Mesenchymal stem cell (in vitro differentiated cells and primary cell): ENCODE measurements around the gene MBD4.
A peak's percentile ranks its signal among the peaks of the same experiment; 100 is the strongest.

ENCODE experiments used
- DNase-seq: peaks from one replicate; pipeline ENCODE4 v3.0.0-alpha.2; 2013
- H2AFZ ChIP-seq: one replicate; pipeline ENCODE4 v1.6.1; 2013; ENCODE audit warnings: low read depth, mild to moderate bottlenecking, control low read depth, inconsistent platforms, low read length, moderate library complexity
- H2AK5ac ChIP-seq: 2 replicates; pipeline ENCODE4 v1.6.1; 2013; ENCODE audit warnings: low read length, moderate library complexity, mild to moderate bottlenecking, inconsistent platforms; ENCODE audit not compliant: severe bottlenecking
- H2BK120ac ChIP-seq: one replicate; pipeline ENCODE4 v1.6.1; 2013; ENCODE audit warnings: low read depth, mild to moderate bottlenecking, inconsistent platforms, low read length, moderate library complexity
- H2BK12ac ChIP-seq, 2 experiments: one replicate each; pipeline ENCODE4 v1.6.1; 2013; ENCODE audit warnings: inconsistent platforms in 2 of 2, low read length in 2 of 2, mild to moderate bottlenecking in 2 of 2, moderate library complexity in 2 of 2, control low read depth in 1 of 2
- H2BK15ac ChIP-seq: one replicate; pipeline ENCODE4 v1.6.1; 2013; ENCODE audit warnings: mild to moderate bottlenecking, low read depth, inconsistent platforms; ENCODE audit not compliant: poor library complexity, severe bottlenecking
- H2BK5ac ChIP-seq: 2 replicates; pipeline ENCODE4 v1.6.1; 2013; ENCODE audit warnings: low read depth, mild to moderate bottlenecking, low read length, control low read depth, inconsistent platforms; ENCODE audit not compliant: poor library complexity, severe bottlenecking
- H3K14ac ChIP-seq, 2 experiments: one replicate each; pipeline ENCODE4 v1.6.1; 2013; ENCODE audit warnings: inconsistent platforms in 2 of 2, low read length in 2 of 2, control low read depth in 1 of 2, mild to moderate bottlenecking in 1 of 2, moderate library complexity in 1 of 2
- H3K18ac ChIP-seq, 2 experiments: one replicate each; pipeline ENCODE4 v1.6.1; 2013; ENCODE audit warnings: inconsistent platforms in 2 of 2, low read length in 2 of 2, control low read depth in 1 of 2, low read depth in 1 of 2, mild to moderate bottlenecking in 1 of 2
- H3K23ac ChIP-seq, 2 experiments: one replicate each; pipeline ENCODE4 v1.6.1; 2013; ENCODE audit warnings: inconsistent platforms in 2 of 2, low read length in 2 of 2, mild to moderate bottlenecking in 2 of 2, moderate library complexity in 2 of 2, control low read depth in 1 of 2
- H3K27ac ChIP-seq: 2 replicates; pipeline ENCODE4 v1.5.1; 2013; ENCODE audit warnings: mild to moderate bottlenecking, moderate library complexity, low read length, control low read depth, inconsistent platforms; ENCODE audit not compliant: poor library complexity, severe bottlenecking
- H3K27me3 ChIP-seq, 2 experiments: 2 replicates each; pipeline versions ENCODE4 v1.6.1 to v1.7.0; 2013; ENCODE audit warnings: low read length in 2 of 2, mild to moderate bottlenecking in 2 of 2, moderate library complexity in 2 of 2, control low read depth in 1 of 2, inconsistent platforms in 1 of 2; ENCODE audit not compliant: control insufficient read depth in 1 of 2, insufficient read depth in 1 of 2
- H3K36me3 ChIP-seq, 2 experiments: 2 replicates each; pipeline versions ENCODE4 v1.6.1 to v1.7.0; 2013; ENCODE audit warnings: low read length in 2 of 2, control low read depth in 1 of 2, inconsistent platforms in 1 of 2, low read depth in 1 of 2, mild to moderate bottlenecking in 1 of 2; ENCODE audit not compliant: insufficient read depth in 2 of 2, control insufficient read depth in 1 of 2
- H3K4ac ChIP-seq, 2 experiments: one replicate each; pipeline ENCODE4 v1.6.1; 2013; ENCODE audit warnings: inconsistent platforms in 2 of 2, low read length in 2 of 2, mild to moderate bottlenecking in 2 of 2, moderate library complexity in 2 of 2, control low read depth in 1 of 2, low read depth in 1 of 2
- H3K4me1 ChIP-seq: 2 replicates; pipeline ENCODE4 v1.6.1; 2013; ENCODE audit warnings: low read depth, low read length, control low read depth; ENCODE audit not compliant: control insufficient read depth, insufficient read depth
- H3K4me2 ChIP-seq: 2 replicates; pipeline ENCODE4 v1.6.1; 2013; ENCODE audit warnings: low read length, mild to moderate bottlenecking, inconsistent platforms; ENCODE audit not compliant: poor library complexity, severe bottlenecking
- H3K4me3 ChIP-seq, 2 experiments: 2 replicates each; pipeline versions ENCODE4 v1.5.1 to v1.7.0; 2013; ENCODE audit warnings: low read length in 2 of 2, mild to moderate bottlenecking in 2 of 2, control low read depth in 1 of 2, low read depth in 1 of 2; ENCODE audit not compliant: insufficient read depth in 1 of 2
- H3K79me1 ChIP-seq: replicated peaks from 2 replicates; pipeline ENCODE4 v1.6.1; 2013; ENCODE audit warnings: mild to moderate bottlenecking, control low read depth, low read length, inconsistent platforms; ENCODE audit not compliant: poor library complexity, severe bottlenecking
- H3K9ac ChIP-seq: 2 replicates; pipeline ENCODE4 v1.7.0; 2013; ENCODE audit warnings: mild to moderate bottlenecking, low read length, moderate library complexity
- H3K9me3 ChIP-seq: 2 replicates; pipeline ENCODE4 v1.7.0; 2013; ENCODE audit warnings: mild to moderate bottlenecking, low read length; ENCODE audit not compliant: control insufficient read depth
- H4K8ac ChIP-seq: one replicate; pipeline ENCODE4 v1.6.1; 2013; ENCODE audit warnings: inconsistent platforms, mild to moderate bottlenecking, low read length, moderate library complexity
- H4K91ac ChIP-seq: one replicate; pipeline ENCODE4 v1.6.1; 2013; ENCODE audit warnings: mild to moderate bottlenecking, low read length, inconsistent platforms
- WGBS: methylation state at CpG from one replicate; pipeline ENCODE4 v1.1.7; 2013; ENCODE audit warnings: mixed read lengths; 5-methylcytosine and 5-hydroxymethylcytosine counted together

The MBD4 gene

DNA sequence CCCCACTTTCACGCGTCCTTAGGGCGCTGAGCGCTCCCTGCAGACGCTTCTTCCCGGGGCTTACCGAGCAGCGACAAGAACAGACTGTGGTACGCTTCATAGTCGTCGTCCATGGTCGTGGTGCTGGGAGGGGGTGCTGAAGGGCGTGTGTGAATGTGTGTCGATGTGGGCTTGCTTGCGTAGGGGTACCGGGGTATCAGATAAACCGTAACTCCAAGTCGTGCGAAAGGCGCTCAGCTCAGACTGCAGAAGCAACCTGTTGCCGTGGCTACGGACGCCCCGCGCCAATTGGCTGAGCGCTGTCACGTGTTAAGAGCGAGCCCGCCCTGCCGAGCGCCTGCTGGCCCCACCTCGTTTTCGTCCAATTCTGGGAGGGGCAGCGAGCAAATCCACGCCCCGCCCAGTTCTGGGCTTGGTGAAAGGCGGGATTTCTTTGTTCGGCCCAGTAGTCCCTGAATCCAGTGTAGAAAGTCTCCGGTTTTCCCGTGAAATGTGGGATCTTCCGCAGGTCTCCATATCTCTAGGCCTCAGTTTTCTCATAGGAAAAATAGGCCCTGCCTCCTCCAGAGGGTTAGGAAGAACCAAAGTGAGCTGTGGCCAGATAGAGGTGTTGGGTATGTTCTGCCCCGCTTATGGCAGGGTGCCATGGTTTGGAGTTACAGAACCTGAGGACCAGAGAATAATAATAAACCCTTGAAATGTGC lies 11.2 kb downstream of the MBD4 start, which contains the start of gene EFCAB12:
Gene EFCAB12, minus strand, starts transcription at position 261 of the 704 bp plus-strand sequence. Its CDS starts 148 bp downstream, at position 113.
- peak within 1 kb of the TSS in 1 of 2 experiments; percentile 73 for H3K14ac ChIP-seq
- peak within 1 kb of the TSS; percentile 72 for H2AFZ ChIP-seq
- H2BK5ac ChIP-seq = no peak within 1 kb of the TSS
- peak within 1 kb of the TSS in 1 of 2 experiments; percentile 63 for H3K18ac ChIP-seq
- H2BK120ac ChIP-seq = no peak within 1 kb of the TSS
- H3K4me2 ChIP-seq = peak within 1 kb of the TSS; percentile 98
- no peaks in the 10 kb centered on the region for H3K9me3 ChIP-seq
- no peak within 1 kb of the TSS for H3K4ac ChIP-seq
- peak within 1 kb of the TSS; percentile 74 for H4K8ac ChIP-seq
- peaks cover 0 to 3% of the 10 kb centered on the region in 2 experiments for H3K27me3 ChIP-seq
- H3K4me1 ChIP-seq = peaks cover 12% of the 10 kb centered on the region
- peak within 1 kb of the TSS; percentile 61 to 88 for H3K4me3 ChIP-seq
- H3K9ac ChIP-seq = peak within 1 kb of the TSS; percentile 79
- no peak within 1 kb of the TSS for H2AK5ac ChIP-seq
- DNase-seq = peak; percentile 92
- peaks cover 11 to 42% of the 10 kb centered on the region in 2 experiments for H3K36me3 ChIP-seq
- no peak within 1 kb of the TSS for H2BK12ac ChIP-seq
- no peaks in the 10 kb centered on the region for H3K79me1 ChIP-seq
- no peak within 1 kb of the TSS for H3K23ac ChIP-seq
- 3% methylated on average over 42 of the region's 42 CpGs for WGBS
- peak within 1 kb of the TSS; percentile 64 for H4K91ac ChIP-seq
- peak within 1 kb of the TSS; percentile 3 for H3K27ac ChIP-seq
- no peak within 1 kb of the TSS for H2BK15ac ChIP-seq

DNA sequence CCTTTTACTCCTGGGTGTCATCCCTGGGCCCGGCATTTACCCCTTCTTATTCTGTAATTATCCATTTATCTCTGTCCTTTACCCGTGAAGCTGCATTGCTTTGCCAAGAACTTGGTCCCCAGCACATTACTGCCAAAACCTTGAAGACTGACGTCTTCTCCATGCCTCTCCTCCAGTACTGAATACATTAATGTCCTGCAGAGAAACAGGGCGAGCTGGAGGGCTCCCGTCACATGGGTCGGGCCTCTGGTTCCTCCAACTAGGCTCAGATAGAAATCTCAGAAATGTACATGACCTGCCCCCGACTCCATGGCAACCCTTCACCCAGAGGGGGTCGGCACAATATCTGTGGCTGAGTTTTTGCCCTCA lies 11.8 kb downstream of the MBD4 start:
- H4K91ac ChIP-seq = no peak overlapping the region

DNA sequence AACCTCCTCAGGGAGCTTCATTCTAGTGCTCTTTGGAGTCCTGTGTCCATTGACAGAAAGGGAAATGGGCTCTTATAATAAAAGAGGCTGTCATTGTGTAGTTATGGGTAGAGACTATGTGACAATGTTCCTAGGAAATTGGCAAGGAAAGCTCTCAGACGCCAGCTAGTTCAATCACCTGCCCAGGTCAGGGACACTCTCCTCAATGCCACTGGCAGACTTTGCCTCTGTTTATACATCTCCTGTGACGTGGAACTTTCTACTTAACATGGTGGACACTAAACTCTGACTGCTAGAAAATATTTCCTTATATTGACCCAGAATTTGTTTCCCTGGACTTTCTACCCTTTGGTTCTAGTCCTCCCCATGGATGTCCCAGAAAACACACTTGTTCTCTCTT lies 14.1 kb downstream of the MBD4 start:
- Histone ChIP-seq H3K4me1 (peaks cover 7% of the 10 kb centered on the region), H2AK5ac (no peak overlapping the region), H2AFZ (no peak overlapping the region), H3K27me3 (peaks cover 0 to 3% of the 10 kb centered on the region in 2 experiments), H3K23ac (no peak overlapping the region), H2BK15ac (no peak overlapping the region), H3K18ac (no peak overlapping the region), H3K14ac (no peak overlapping the region), H3K4me2 (no peak overlapping the region), H3K79me1 (no peaks in the 10 kb centered on the region), H2BK5ac (no peak overlapping the region), H4K8ac (no peak overlapping the region), H3K9me3 (no peaks in the 10 kb centered on the region), H3K9ac (no peak overlapping the region), H4K91ac (no peak overlapping the region), H3K27ac (no peak overlapping the region), H2BK120ac (no peak overlapping the region), H3K4me3 (no peak overlapping the region), H2BK12ac (no peak overlapping the region), H3K4ac (no peak overlapping the region), H3K36me3 (peaks cover 5 to 13% of the 10 kb centered on the region in 2 experiments)
- WGBS = 85% methylated on average over 2 of the region's 2 CpGs
- no peak for DNase-seq

More for the DNA sequence above, 11.8 kb downstream of the MBD4 start:
- no peak for DNase-seq
- Histone ChIP-seq H3K27me3 (peaks cover 0 to 3% of the 10 kb centered on the region in 2 experiments), H2BK12ac (no peak overlapping the region), H2BK15ac (no peak overlapping the region), H4K8ac (no peak overlapping the region), H3K4me2 (peak overlapping the region; percentile 98), H3K79me1 (no peaks in the 10 kb centered on the region), H2BK5ac (no peak overlapping the region), H3K4me1 (peaks cover 12% of the 10 kb centered on the region), H2AFZ (peak overlapping the region; percentile 72), H2BK120ac (no peak overlapping the region), H3K23ac (no peak overlapping the region), H2AK5ac (no peak overlapping the region), H3K9ac (peak overlapping the region; percentile 78), H3K18ac (no peak overlapping the region), H3K4ac (no peak overlapping the region), H3K9me3 (no peaks in the 10 kb centered on the region), H3K14ac (no peak overlapping the region), H3K27ac (no peak overlapping the region), H3K36me3 (peaks cover 11 to 37% of the 10 kb centered on the region in 2 experiments), H3K4me3 (peak overlapping the region; percentile 61 to 88)
- WGBS = 26% methylated on average over 8 of the region's 8 CpGs

DNA sequence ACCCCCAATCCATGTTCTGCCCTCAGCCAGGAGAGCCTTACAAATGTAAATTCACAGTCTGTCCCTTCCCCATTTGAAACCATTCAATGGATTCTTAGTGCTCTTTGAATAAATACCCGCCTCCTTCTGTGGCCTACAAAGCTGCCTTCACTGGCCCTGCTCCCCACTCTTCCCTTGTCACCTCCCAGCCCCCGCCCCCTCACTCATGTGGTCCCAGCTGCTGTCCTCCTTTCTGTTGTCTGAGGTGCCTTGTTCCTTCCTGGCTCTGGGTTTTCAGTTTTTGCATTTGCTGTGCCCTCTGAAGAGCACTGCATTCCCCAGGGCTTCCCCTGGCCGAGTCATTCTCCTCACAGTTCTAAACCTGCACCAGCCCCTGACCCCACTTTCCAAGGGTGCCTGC lies 14.5 kb downstream of the MBD4 start:
- H3K9me3 ChIP-seq = no peaks in the 10 kb centered on the region
- no peak overlapping the region for H2BK15ac ChIP-seq
- no peak for DNase-seq
- H2BK12ac ChIP-seq = no peak overlapping the region
- no peak overlapping the region for H3K4me2 ChIP-seq
- H3K18ac ChIP-seq = no peak overlapping the region
- H4K91ac ChIP-seq = no peak overlapping the region
- no peaks in the 10 kb centered on the region for H3K79me1 ChIP-seq
- no peak overlapping the region for H3K14ac ChIP-seq
- no peak overlapping the region for H4K8ac ChIP-seq
- no peak overlapping the region for H2AK5ac ChIP-seq
- 77% methylated on average over 2 of the region's 3 CpGs for WGBS
- H3K23ac ChIP-seq = no peak overlapping the region
- H3K27ac ChIP-seq = no peak overlapping the region
- peaks cover 7% of the 10 kb centered on the region for H3K4me1 ChIP-seq
- no peak overlapping the region for H3K9ac ChIP-seq
- no peak overlapping the region for H3K4me3 ChIP-seq
- peaks cover 5 to 9% of the 10 kb centered on the region in 2 experiments for H3K36me3 ChIP-seq
- peaks cover 0 to 3% of the 10 kb centered on the region in 2 experiments for H3K27me3 ChIP-seq
- H3K4ac ChIP-seq = peak overlapping the region in 1 of 2 experiments; percentile 49
- H2BK5ac ChIP-seq = no peak overlapping the region
- no peak overlapping the region for H2BK120ac ChIP-seq
- H2AFZ ChIP-seq = no peak overlapping the region
